ENCODE results near the gene RPS21. TPM values are rescaled to one million over a fixed set of nuclear protein-coding genes. Genes with fewer than 3 reads are reported as not detected.

Gene RPS21
- total RNA-seq, 1 experiment from 2014 or later, result 1,761 TPM

DNA sequence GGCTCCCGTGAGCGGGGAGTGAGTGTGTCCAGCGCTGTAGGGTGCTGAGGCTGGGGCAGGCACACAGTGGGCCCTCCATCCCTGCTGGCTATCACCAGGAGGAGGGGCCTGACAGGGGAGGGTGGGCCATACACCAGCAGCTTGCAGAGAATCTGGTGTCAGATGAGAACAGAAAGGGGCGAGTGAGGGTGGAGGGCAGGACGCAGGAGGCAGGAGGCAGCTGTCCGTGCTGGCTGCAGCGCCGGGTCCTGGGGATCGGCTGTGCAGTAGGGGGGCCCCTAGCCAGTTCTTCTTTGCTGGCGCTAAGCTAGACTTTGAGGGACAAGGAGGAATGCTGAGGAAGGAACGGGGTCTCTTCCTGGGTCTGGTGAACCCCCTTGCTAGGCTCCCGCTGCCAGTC lies 21.7 kb downstream of the RPS21 start:
- H3K27ac ChIP-seq (ENCODE audit: low read length), result no peak overlapping the region
- TF ChIP-seq SIN3A (IDR thresholded peaks at IDR 0.05; ENCODE audit: borderline replicate concordance, insufficient read depth, low read depth, low read length) (no peak), POLR2AphosphoS5 (IDR thresholded peaks at IDR 0.05; ENCODE audit: low read depth, low read length) (no peak)
- TF ChIP-seq, protein P1, sequence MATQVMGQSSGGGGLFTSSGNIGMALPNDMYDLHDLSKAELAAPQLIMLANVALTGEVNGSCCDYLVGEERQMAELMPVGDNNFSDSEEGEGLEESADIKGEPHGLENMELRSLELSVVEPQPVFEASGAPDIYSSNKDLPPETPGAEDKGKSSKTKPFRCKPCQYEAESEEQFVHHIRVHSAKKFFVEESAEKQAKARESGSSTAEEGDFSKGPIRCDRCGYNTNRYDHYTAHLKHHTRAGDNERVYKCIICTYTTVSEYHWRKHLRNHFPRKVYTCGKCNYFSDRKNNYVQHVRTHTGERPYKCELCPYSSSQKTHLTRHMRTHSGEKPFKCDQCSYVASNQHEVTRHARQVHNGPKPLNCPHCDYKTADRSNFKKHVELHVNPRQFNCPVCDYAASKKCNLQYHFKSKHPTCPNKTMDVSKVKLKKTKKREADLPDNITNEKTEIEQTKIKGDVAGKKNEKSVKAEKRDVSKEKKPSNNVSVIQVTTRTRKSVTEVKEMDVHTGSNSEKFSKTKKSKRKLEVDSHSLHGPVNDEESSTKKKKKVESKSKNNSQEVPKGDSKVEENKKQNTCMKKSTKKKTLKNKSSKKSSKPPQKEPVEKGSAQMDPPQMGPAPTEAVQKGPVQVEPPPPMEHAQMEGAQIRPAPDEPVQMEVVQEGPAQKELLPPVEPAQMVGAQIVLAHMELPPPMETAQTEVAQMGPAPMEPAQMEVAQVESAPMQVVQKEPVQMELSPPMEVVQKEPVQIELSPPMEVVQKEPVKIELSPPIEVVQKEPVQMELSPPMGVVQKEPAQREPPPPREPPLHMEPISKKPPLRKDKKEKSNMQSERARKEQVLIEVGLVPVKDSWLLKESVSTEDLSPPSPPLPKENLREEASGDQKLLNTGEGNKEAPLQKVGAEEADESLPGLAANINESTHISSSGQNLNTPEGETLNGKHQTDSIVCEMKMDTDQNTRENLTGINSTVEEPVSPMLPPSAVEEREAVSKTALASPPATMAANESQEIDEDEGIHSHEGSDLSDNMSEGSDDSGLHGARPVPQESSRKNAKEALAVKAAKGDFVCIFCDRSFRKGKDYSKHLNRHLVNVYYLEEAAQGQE (IDR thresholded peaks at IDR 0.05; ENCODE audit: insufficient read depth in 1 of 2, low read depth in 2 of 2, low read length in 1 of 2), result no peak
- intact Hi-C loops (cut with micrococcal nuclease; ENCODE audit: unreplicated experiment), result no loop called here
- ChIA-PET CTCF (interaction anchor here (0.6 kb wide), 1 partner anchor 18 kb away, joined by 3 read pairs; no protein-coding TSS in a partner anchor), POLR2A (no interaction called here)
- no TSS peak for BruUV-seq (replicated peaks)
- ATAC-seq (no peak), DNase-seq (ENCODE audit: low read depth, low spot score) (no peak)
- peaks cover 26% of the 10 kb centered on the region for H3K4me1 ChIP-seq (ENCODE audit: control insufficient read depth, insufficient read depth, low read length)
- no peaks in the 10 kb centered on the region for H3K27me3 ChIP-seq (ENCODE audit: control insufficient read depth, insufficient read depth, low read length)
- in situ Hi-C loops (cut with HindIII; ENCODE audit: low pct_unique_long_range_greater_than_20kb, low sequenced_read_pairs), result no loop called here
- no peak overlapping the region for H3K4me3 ChIP-seq (ENCODE audit: low read depth in 2 of 2, low read length in 2 of 2)
- no peaks in the 10 kb centered on the region for H3K36me3 ChIP-seq (ENCODE audit: control insufficient read depth, insufficient read depth, low read length)
- no peaks in the 10 kb centered on the region for H3K9me3 ChIP-seq (ENCODE audit: control insufficient read depth, insufficient read depth, low read depth, low read length)

DNA sequence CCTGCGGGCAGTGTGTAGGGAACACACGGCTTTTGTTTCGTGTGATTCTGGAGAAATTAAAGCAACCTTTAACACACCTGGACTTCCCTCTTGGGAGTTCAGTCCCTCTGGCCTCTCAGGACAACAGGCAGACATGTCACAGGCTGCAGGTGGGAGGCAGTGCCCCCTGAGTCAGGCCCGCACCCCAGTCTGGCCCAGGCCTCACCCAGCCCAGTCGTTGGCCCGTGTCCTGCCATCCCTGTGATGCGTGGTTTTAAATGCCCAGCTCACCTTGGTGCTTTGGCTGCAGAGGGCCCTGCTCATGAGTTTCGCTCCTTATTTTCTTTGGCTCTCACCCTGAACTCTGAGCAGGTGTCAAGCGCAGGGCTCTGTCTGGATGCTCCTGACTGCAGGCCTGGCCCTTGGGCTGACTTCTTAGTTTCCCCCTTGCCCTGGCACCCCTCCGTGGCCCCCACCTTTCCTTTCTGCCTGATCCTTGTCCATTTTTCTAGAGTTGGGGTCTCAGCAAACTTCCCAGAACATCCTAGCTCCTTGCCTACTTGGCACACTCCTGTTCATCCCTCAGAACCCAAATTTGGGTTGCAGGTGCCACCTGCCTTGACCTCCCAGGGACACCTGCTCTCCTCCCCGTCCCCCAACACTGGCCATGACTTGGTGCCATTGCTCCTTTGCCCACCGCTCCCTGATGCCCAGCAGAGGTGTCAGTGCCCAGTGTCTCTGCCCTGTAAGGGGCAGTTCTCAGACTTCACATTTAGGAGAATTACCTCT lies 22.4 kb downstream of the RPS21 start:
- intact Hi-C loops (cut with micrococcal nuclease; ENCODE audit: unreplicated experiment) (no loop called here), in situ Hi-C loops (cut with HindIII; ENCODE audit: low pct_unique_long_range_greater_than_20kb, low sequenced_read_pairs) (no loop called here)
- POLR2A ChIA-PET, result no interaction called here
- Histone ChIP-seq H3K36me3 (ENCODE audit: control insufficient read depth, insufficient read depth, low read length) (no peaks in the 10 kb centered on the region), H3K27me3 (ENCODE audit: control insufficient read depth, insufficient read depth, low read length) (no peaks in the 10 kb centered on the region), H3K27ac (ENCODE audit: low read length) (no peak overlapping the region), H3K4me3 (ENCODE audit: low read depth in 2 of 2, low read length in 2 of 2) (no peak overlapping the region), H3K9me3 (ENCODE audit: control insufficient read depth, insufficient read depth, low read depth, low read length) (no peaks in the 10 kb centered on the region), H3K4me1 (ENCODE audit: control insufficient read depth, insufficient read depth, low read length) (peaks cover 26% of the 10 kb centered on the region)
- DNase-seq (ENCODE audit: low read depth, low spot score), result no peak
- CTCF ChIA-PET, result interaction anchor here (0.5 to 1.3 kb wide), 8 partner anchors 10 to 436 kb away, joined by 3 to 5 read pairs (median 3); no protein-coding TSS in a partner anchor
- BruUV-seq (replicated peaks), result no TSS peak
- TF ChIP-seq, protein P2, sequence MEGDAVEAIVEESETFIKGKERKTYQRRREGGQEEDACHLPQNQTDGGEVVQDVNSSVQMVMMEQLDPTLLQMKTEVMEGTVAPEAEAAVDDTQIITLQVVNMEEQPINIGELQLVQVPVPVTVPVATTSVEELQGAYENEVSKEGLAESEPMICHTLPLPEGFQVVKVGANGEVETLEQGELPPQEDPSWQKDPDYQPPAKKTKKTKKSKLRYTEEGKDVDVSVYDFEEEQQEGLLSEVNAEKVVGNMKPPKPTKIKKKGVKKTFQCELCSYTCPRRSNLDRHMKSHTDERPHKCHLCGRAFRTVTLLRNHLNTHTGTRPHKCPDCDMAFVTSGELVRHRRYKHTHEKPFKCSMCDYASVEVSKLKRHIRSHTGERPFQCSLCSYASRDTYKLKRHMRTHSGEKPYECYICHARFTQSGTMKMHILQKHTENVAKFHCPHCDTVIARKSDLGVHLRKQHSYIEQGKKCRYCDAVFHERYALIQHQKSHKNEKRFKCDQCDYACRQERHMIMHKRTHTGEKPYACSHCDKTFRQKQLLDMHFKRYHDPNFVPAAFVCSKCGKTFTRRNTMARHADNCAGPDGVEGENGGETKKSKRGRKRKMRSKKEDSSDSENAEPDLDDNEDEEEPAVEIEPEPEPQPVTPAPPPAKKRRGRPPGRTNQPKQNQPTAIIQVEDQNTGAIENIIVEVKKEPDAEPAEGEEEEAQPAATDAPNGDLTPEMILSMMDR (IDR thresholded peaks at IDR 0.05), result no peak
- TF ChIP-seq SIN3A (IDR thresholded peaks at IDR 0.05; ENCODE audit: borderline replicate concordance, insufficient read depth, low read depth, low read length) (no peak), POLR2AphosphoS5 (IDR thresholded peaks at IDR 0.05; ENCODE audit: low read depth, low read length) (no peak), TCF7L2 (IDR thresholded peaks at IDR 0.05; ENCODE audit: low read depth, low read length) (no peak)
- TF ChIP-seq, protein P1 (IDR thresholded peaks at IDR 0.05; ENCODE audit: insufficient read depth in 1 of 2, low read depth in 2 of 2, low read length in 1 of 2), result no peak
- ATAC-seq, result no peak
